A673 (cell line): ENCODE results near the gene SNCB. TPM values are rescaled to one million over a fixed set of nuclear protein-coding genes. Genes with fewer than 3 reads are reported as not detected.
A peak's percentile ranks its signal among the peaks of the same experiment; 100 is the strongest.

Experiments used
- BruUV-seq: library from RNA; stranded (reverse); fragments of 400-500 nt; replicated peaks from 2 replicates; lab custom pipeline; 2021; lab: Mats Ljungman, UMichigan
- CTCF ChIA-PET: fragments of 300-600 bp; sonication (Branson Sonifier 250); formaldehyde crosslinking; loops from one replicate; lab custom pipeline; 2022; ENCODE audit warnings: antibody characterized with exemption; lab: Charles Lee
- POLR2A ChIA-PET: fragments of 300-600 bp; sonication (Branson Sonifier 250); formaldehyde crosslinking; loops from one replicate; lab custom pipeline; 2022; ENCODE audit warnings: antibody characterized with exemption; ENCODE audit not compliant: low non-redundant PET; lab: Charles Lee
- DNase-seq: peaks from one replicate; pipeline ENCODE4 v3.0.0-alpha.2; 2015; ENCODE audit warnings: low spot score
- H3K27ac ChIP-seq: fragments of 200-600 bp; sonication (generic); 2 replicates; pipeline ENCODE4 v1.5.1; 2016; ENCODE audit warnings: mixed run types, low read depth, mild to moderate bottlenecking, mixed read lengths, antibody characterized with exemption, low read length; ENCODE audit not compliant: poor library complexity, severe bottlenecking
- H3K27me3 ChIP-seq: fragments of 200-600 bp; sonication (generic); replicated peaks from 2 replicates; pipeline ENCODE4 v1.6.1; 2017; ENCODE audit warnings: mixed run types, low read depth, mild to moderate bottlenecking, mixed read lengths, antibody characterized with exemption, low read length; ENCODE audit not compliant: insufficient read depth, poor library complexity
- H3K36me3 ChIP-seq: fragments of 200-600 bp; sonication (generic); 2 replicates; pipeline ENCODE4 v1.6.1; 2016; ENCODE audit warnings: mixed run types, mild to moderate bottlenecking, mixed read lengths, antibody characterized with exemption, low read length; ENCODE audit not compliant: insufficient read depth, poor library complexity, severe bottlenecking
- H3K4me1 ChIP-seq: fragments of 200-600 bp; sonication (generic); 2 replicates; pipeline ENCODE4 v1.6.1; 2017; ENCODE audit warnings: mixed run types, mild to moderate bottlenecking, mixed read lengths, antibody characterized with exemption, low read length; ENCODE audit not compliant: insufficient read depth, poor library complexity, severe bottlenecking
- H3K4me3 ChIP-seq: fragments of 200-600 bp; sonication (generic); 2 replicates; pipeline ENCODE4 v1.5.1; 2016; ENCODE audit warnings: low read depth, mixed run types, mild to moderate bottlenecking, mixed read lengths, low read length; ENCODE audit not compliant: poor library complexity, severe bottlenecking
- H3K9me3 ChIP-seq: fragments of 200-600 bp; sonication (generic); 2 replicates; pipeline ENCODE4 v1.6.1; 2016; ENCODE audit warnings: mixed run types, low read depth, mild to moderate bottlenecking, mixed read lengths, antibody characterized with exemption, low read length; ENCODE audit not compliant: poor library complexity, severe bottlenecking
- EZH2 ChIP-seq: fragments of 200-600 bp; sonication (generic); IDR thresholded peaks from 2 replicates; pipeline ENCODE4 v1.6.1; 2017; ENCODE audit warnings: borderline replicate concordance, low read depth, mild to moderate bottlenecking, mixed read lengths, antibody characterized with exemption, low read length; ENCODE audit not compliant: poor library complexity, severe bottlenecking
- intact Hi-C: fragments of 100-400 bp; cut with micrococcal nuclease; formaldehyde crosslinking; loops from one replicate; pipeline ENCODE4 v1.10.0; 2022; ENCODE audit not compliant: unreplicated experiment
- total RNA-seq: library from RNA; stranded (reverse); gene quantifications from 2 replicates; pipeline ENCODE4 v1.2.3, GENCODE V29; 2021
- TF ChIP-seq, protein P1 (sequence below): fragments of 300-800, 200-600 bp; sonication (generic); conservative IDR thresholded peaks from 2 replicates; pipeline ENCODE4 v1.5.1; 2017; ENCODE audit warnings: low read depth, mild to moderate bottlenecking, antibody characterized with exemption, low read length, moderate library complexity, mixed read lengths

The SNCB gene
- total RNA-seq, 1 experiment from 2014 or later: not detected

DNA sequence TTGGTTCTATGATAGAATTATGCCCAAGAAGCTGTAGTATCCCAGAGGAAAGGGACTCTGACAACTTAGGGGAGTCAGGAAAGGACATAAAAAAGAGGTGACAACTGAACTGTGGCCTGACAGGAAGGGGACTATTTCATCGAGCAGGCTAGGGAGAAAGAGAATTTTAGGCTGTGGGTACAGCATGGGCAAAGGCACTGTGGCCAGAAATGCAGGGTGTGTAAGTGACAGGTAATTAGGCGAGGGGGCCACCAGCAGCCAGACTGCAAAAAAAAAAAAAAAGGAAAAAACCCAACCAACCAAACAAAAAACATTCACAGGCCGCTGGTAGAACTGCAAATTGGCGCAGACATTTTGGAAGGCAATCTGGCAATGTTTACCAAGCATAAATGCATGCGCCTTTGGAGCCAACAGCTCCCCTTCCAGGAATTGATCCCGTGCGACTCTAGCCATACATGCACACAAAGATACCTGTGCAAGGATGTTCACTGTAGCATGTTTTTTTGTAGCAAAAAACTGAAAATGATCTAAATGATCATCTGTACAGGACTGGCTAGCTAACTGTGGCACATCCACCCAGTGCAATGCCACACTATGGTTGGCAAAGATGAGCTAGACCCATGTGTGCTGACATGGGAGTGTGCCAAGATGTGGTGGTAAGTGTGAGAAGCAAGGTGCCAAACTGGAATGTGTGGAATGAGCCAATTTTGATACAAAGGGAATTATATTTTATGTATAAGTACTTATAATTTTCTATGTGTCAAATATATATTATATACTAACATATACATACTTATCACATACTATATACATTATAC lies 1.3 kb upstream of the SNCB start:
- H3K27me3 ChIP-seq: peaks cover 20% of the 10 kb centered on the region

DNA sequence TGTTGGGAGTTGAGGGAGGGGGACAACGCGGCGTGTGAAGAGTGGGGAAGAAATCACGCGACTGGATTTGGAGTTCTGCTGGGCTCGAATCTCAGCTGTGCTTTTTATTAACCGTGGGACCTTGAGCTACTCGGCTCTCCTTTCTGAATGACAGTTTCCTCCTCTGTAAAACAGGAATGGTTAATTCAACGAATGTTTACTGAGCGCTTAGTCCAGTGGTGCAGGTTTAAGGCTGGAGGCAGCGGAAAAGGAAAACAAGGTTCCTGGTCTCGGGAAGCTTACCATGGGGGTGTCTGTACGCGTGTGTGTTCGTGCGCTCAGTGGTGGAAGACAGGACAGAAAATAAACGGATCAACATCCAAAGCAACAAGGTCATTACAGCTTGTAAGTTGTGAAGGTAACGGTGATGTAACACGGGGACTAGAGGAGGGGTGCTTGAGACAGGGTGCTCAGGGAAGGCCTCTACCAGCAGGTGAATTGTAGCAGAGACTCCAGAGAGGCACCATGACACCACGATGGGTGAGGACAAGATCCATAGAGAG lies 418 bp upstream of the SNCB start:
- peaks cover 25% of the 10 kb centered on the region for H3K4me1 ChIP-seq
- intact Hi-C loops: no loop called here
- TF ChIP-seq, protein P1, sequence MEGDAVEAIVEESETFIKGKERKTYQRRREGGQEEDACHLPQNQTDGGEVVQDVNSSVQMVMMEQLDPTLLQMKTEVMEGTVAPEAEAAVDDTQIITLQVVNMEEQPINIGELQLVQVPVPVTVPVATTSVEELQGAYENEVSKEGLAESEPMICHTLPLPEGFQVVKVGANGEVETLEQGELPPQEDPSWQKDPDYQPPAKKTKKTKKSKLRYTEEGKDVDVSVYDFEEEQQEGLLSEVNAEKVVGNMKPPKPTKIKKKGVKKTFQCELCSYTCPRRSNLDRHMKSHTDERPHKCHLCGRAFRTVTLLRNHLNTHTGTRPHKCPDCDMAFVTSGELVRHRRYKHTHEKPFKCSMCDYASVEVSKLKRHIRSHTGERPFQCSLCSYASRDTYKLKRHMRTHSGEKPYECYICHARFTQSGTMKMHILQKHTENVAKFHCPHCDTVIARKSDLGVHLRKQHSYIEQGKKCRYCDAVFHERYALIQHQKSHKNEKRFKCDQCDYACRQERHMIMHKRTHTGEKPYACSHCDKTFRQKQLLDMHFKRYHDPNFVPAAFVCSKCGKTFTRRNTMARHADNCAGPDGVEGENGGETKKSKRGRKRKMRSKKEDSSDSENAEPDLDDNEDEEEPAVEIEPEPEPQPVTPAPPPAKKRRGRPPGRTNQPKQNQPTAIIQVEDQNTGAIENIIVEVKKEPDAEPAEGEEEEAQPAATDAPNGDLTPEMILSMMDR: no peak
- no peak for TF ChIP-seq EZH2
- POLR2A ChIA-PET: no interaction called here
- peaks cover 20% of the 10 kb centered on the region for H3K27me3 ChIP-seq
- no peak for DNase-seq
- no peaks in the 10 kb centered on the region for H3K36me3 ChIP-seq
- no peak overlapping the region for H3K27ac ChIP-seq
- H3K9me3 ChIP-seq: no peaks in the 10 kb centered on the region
- H3K4me3 ChIP-seq: peak overlapping the region; percentile 43
- CTCF ChIA-PET: no interaction called here
- no TSS peak for BruUV-seq

More for the DNA sequence above, 1.3 kb upstream of the SNCB start:
- CTCF ChIA-PET: no interaction called here
- no TSS peak for BruUV-seq
- no peaks in the 10 kb centered on the region for H3K36me3 ChIP-seq
- H3K4me1 ChIP-seq: peaks cover 25% of the 10 kb centered on the region
- DNase-seq: no peak
- H3K4me3 ChIP-seq: no peak overlapping the region
- intact Hi-C loops: no loop called here
- POLR2A ChIA-PET: no interaction called here
- H3K9me3 ChIP-seq: no peaks in the 10 kb centered on the region
- TF ChIP-seq EZH2: no peak
- TF ChIP-seq, protein P1: no peak
- no peak overlapping the region for H3K27ac ChIP-seq

DNA sequence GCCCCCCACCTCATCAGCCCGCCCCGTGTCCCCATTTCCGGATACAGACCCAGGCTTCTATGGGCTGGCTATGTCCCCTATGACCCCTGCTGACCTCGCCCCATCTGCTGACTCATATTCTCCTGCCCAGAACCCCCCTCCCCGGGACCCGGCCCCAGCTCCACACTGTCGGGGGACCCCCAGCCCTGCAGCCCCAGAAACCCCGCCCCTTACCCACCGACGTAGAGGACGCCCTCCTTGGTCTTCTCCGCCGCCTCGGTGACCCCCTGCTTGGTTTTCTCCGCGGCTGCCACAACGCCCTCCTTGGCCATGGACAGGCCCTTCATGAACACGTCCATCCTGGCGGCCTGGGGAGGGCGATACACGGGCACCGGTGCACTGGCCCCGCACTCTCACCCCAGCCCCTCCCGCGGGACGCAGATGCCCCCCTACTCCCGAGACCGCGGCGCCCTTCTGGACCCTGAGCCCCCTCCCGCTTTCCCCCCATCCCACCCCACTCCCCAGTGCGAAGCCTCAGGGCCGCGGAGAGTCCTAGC lies 949 bp downstream of the SNCB start:
- Histone ChIP-seq H3K4me3 (peak overlapping the region; percentile 43), H3K27me3 (peaks cover 20% of the 10 kb centered on the region), H3K4me1 (peaks cover 25% of the 10 kb centered on the region), H3K27ac (no peak overlapping the region), H3K9me3 (no peaks in the 10 kb centered on the region), H3K36me3 (no peaks in the 10 kb centered on the region)
- TF ChIP-seq EZH2: no peak
- TF ChIP-seq, protein P1: no peak
- no TSS peak for BruUV-seq
- ChIA-PET CTCF (no interaction called here), POLR2A (no interaction called here)
- intact Hi-C loops: no loop called here
- no peak for DNase-seq
